ENCODE results near the gene MAPKAPK3.

Gene MAPKAPK3

GRCh38 chr3:50609763-50610085 lies 7.2 kb upstream of the MAPKAPK3 start:
- DNase-seq = no peak

GRCh38 chr3:50610181-50610971 lies 6.6 kb upstream of the MAPKAPK3 start:
- no peak for DNase-seq

- peak; percentile 1 for DNase-seq
These were observed 5.9 kb upstream of the MAPKAPK3 start for GRCh38 chr3:50610992-50611463.

- peak; percentile 70 for DNase-seq
These were observed 5.3 kb upstream of the MAPKAPK3 start, which contains the start of gene CISH for GRCh38 chr3:50611464-50612233. Gene CISH (minus strand): TSS chr3:50611774. CDS start chr3:50611650, 124 bp downstream.

- DNase-seq = no peak
These were observed 4.6 kb upstream of the MAPKAPK3 start for GRCh38 chr3:50612234-50612882.

GRCh38 chr3:50612970-50613846 lies 3.7 kb upstream of the MAPKAPK3 start:
- DNase-seq = no peak

- no peak for DNase-seq
These were observed 1.8 kb upstream of the MAPKAPK3 start for GRCh38 chr3:50615190-50615589.

GRCh38 chr3:50616003-50616769 lies 765 bp upstream of the MAPKAPK3 start:
- peak; percentile 54 for DNase-seq

- peak; percentile 69 for DNase-seq
These were observed 218 bp upstream of the MAPKAPK3 start for GRCh38 chr3:50616770-50617095.

GRCh38 chr3:50617911-50618481 lies 1.0 kb downstream of the MAPKAPK3 start:
- DNase-seq = no peak

GRCh38 chr3:50620420-50620819 lies 3.5 kb downstream of the MAPKAPK3 start:
- no peak for DNase-seq

- no peak for DNase-seq
These were observed 3.9 kb downstream of the MAPKAPK3 start for GRCh38 chr3:50620820-50621219.

GRCh38 chr3:50622881-50623280 lies 5.9 kb downstream of the MAPKAPK3 start:
- no peak for DNase-seq

- no peak for DNase-seq
These were observed 7.0 kb downstream of the MAPKAPK3 start for GRCh38 chr3:50623840-50624474.

- DNase-seq = no peak
These were observed 7.7 kb downstream of the MAPKAPK3 start for GRCh38 chr3:50624634-50625033.

- no peak for DNase-seq
These were observed 8.6 kb downstream of the MAPKAPK3 start for GRCh38 chr3:50625231-50626182.

- no peak for DNase-seq
These were observed 9.4 kb downstream of the MAPKAPK3 start for GRCh38 chr3:50626401-50626800.

GRCh38 chr3:50627407-50628051 lies 10.6 kb downstream of the MAPKAPK3 start:
- no peak for DNase-seq

- no peak for DNase-seq
These were observed 11.7 kb downstream of the MAPKAPK3 start for GRCh38 chr3:50628601-50629000.

All from DMS79 treated with DMSO at 0.1 percent for 48 hours (cell line).